ENCODE results near the gene XYLT1. TPM values are rescaled to one million over a fixed set of nuclear protein-coding genes. Genes with fewer than 3 reads are reported as not detected.

XYLT1 gene
- total RNA-seq, 1 experiment from 2014 or later, result not detected

- no peaks in the 10 kb centered on the region for H3K36me3 ChIP-seq (ENCODE audit: low read depth, low read length)
- H3K9me3 ChIP-seq (ENCODE audit: low read length), result no peaks in the 10 kb centered on the region
- intact Hi-C loops (cut with micrococcal nuclease), result no loop called here
- DNase-seq, result no peak
- H3K9ac ChIP-seq (ENCODE audit: low read length), result no peak overlapping the region
- H3K4me2 ChIP-seq (ENCODE audit: low read length), result no peak overlapping the region
- no peak overlapping the region for H3K27ac ChIP-seq (ENCODE audit: low read length)
- no peaks in the 10 kb centered on the region for H3K4me1 ChIP-seq (ENCODE audit: insufficient read depth, low read length)
- no peak overlapping the region for H2AFZ ChIP-seq (ENCODE audit: low read length)
- no TSS peak for BruUV-seq (replicated peaks)
- POLR2A ChIA-PET (ENCODE audit: unreplicated experiment), result no interaction called here
- H3K9me2 ChIP-seq (replicated peaks; ENCODE audit: low read length), result no peaks in the 10 kb centered on the region
- no peaks in the 10 kb centered on the region for H3K27me3 ChIP-seq (ENCODE audit: low read length)
- no peaks in the 10 kb centered on the region for H4K20me1 ChIP-seq (ENCODE audit: low read length)
- ATAC-seq, result no peak
- H3K4me3 ChIP-seq (ENCODE audit: low read length), result no peak overlapping the region
- CTCF ChIA-PET, result no interaction called here
- H3F3A ChIP-seq (ENCODE audit: low read length, unreplicated experiment), result no peaks in the 10 kb centered on the region
- H3K79me2 ChIP-seq (ENCODE audit: low read length), result no peaks in the 10 kb centered on the region
- no peak for TF ChIP-seq CTCF (conservative IDR thresholded peaks at IDR 0.05; ENCODE audit: low read depth, low read length)
- TF ChIP-seq EZH2 (IDR thresholded peaks at IDR 0.05; ENCODE audit: low read length, unreplicated experiment), result no peak
- TF ChIP-seq EZH2phosphoT487 (IDR thresholded peaks at IDR 0.05; ENCODE audit: borderline replicate concordance, low read length), result no peak
These were observed 180.8 kb downstream of the XYLT1 start for GRCh38 chr16:17289674-17290635.

- H3K27me3 ChIP-seq (ENCODE audit: low read length), result no peaks in the 10 kb centered on the region
- H3K4me2 ChIP-seq (ENCODE audit: low read length), result no peak overlapping the region
- H3K4me3 ChIP-seq (ENCODE audit: low read length), result no peak overlapping the region
- TF ChIP-seq EZH2 (IDR thresholded peaks at IDR 0.05; ENCODE audit: low read length, unreplicated experiment) (no peak), EZH2phosphoT487 (IDR thresholded peaks at IDR 0.05; ENCODE audit: borderline replicate concordance, low read length) (no peak), CTCF (conservative IDR thresholded peaks at IDR 0.05; ENCODE audit: low read depth, low read length) (no peak)
- ATAC-seq (no peak), DNase-seq (no peak)
- H3F3A ChIP-seq (ENCODE audit: low read length, unreplicated experiment), result no peaks in the 10 kb centered on the region
- intact Hi-C loops (cut with micrococcal nuclease), result no loop called here
- no peak overlapping the region for H2AFZ ChIP-seq (ENCODE audit: low read length)
- H3K79me2 ChIP-seq (ENCODE audit: low read length), result no peaks in the 10 kb centered on the region
- H3K9me2 ChIP-seq (replicated peaks; ENCODE audit: low read length), result no peaks in the 10 kb centered on the region
- H3K36me3 ChIP-seq (ENCODE audit: low read depth, low read length), result no peaks in the 10 kb centered on the region
- CTCF ChIA-PET, result no interaction called here
- H3K4me1 ChIP-seq (ENCODE audit: insufficient read depth, low read length), result no peaks in the 10 kb centered on the region
- POLR2A ChIA-PET (ENCODE audit: unreplicated experiment), result no interaction called here
- H3K9ac ChIP-seq (ENCODE audit: low read length), result no peak overlapping the region
- no peak overlapping the region for H3K27ac ChIP-seq (ENCODE audit: low read length)
- H4K20me1 ChIP-seq (ENCODE audit: low read length), result no peaks in the 10 kb centered on the region
- H3K9me3 ChIP-seq (ENCODE audit: low read length), result no peaks in the 10 kb centered on the region
- BruUV-seq (replicated peaks), result no TSS peak
These were observed 181.7 kb downstream of the XYLT1 start for GRCh38 chr16:17289050-17289449.

GRCh38 chr16:17287166-17287800, 183.5 kb downstream of the XYLT1 start:
- H3K4me3 ChIP-seq (ENCODE audit: low read length), result no peak overlapping the region
- H3K36me3 ChIP-seq (ENCODE audit: low read depth, low read length), result no peaks in the 10 kb centered on the region
- H3K9ac ChIP-seq (ENCODE audit: low read length), result no peak overlapping the region
- ChIA-PET CTCF (no interaction called here), POLR2A (ENCODE audit: unreplicated experiment) (no interaction called here)
- H3K27me3 ChIP-seq (ENCODE audit: low read length), result no peaks in the 10 kb centered on the region
- no peaks in the 10 kb centered on the region for H3F3A ChIP-seq (ENCODE audit: low read length, unreplicated experiment)
- no TSS peak for BruUV-seq (replicated peaks)
- no peaks in the 10 kb centered on the region for H3K9me3 ChIP-seq (ENCODE audit: low read length)
- no peak for TF ChIP-seq EZH2phosphoT487 (IDR thresholded peaks at IDR 0.05; ENCODE audit: borderline replicate concordance, low read length)
- no peak for TF ChIP-seq CTCF (conservative IDR thresholded peaks at IDR 0.05; ENCODE audit: low read depth, low read length)
- no peak for TF ChIP-seq EZH2 (IDR thresholded peaks at IDR 0.05; ENCODE audit: low read length, unreplicated experiment)
- no peaks in the 10 kb centered on the region for H3K79me2 ChIP-seq (ENCODE audit: low read length)
- no peak for DNase-seq
- no peak overlapping the region for H2AFZ ChIP-seq (ENCODE audit: low read length)
- no peak for ATAC-seq
- no peaks in the 10 kb centered on the region for H4K20me1 ChIP-seq (ENCODE audit: low read length)
- H3K9me2 ChIP-seq (replicated peaks; ENCODE audit: low read length), result no peaks in the 10 kb centered on the region
- intact Hi-C loops (cut with micrococcal nuclease), result no loop called here
- no peaks in the 10 kb centered on the region for H3K4me1 ChIP-seq (ENCODE audit: insufficient read depth, low read length)
- no peak overlapping the region for H3K27ac ChIP-seq (ENCODE audit: low read length)
- H3K4me2 ChIP-seq (ENCODE audit: low read length), result no peak overlapping the region
